Nephron (organoid): ENCODE data around the gene UBE2V1.

Experiments used
- H3K27ac Mint-ChIP-seq, 3 experiments: 2 replicates each; pipeline ENCODE4 v1.8.0; 2020; ENCODE audit warnings: mixed read lengths in 3 of 3, mild to moderate bottlenecking in 2 of 3, moderate library complexity in 1 of 3
- H3K27me3 Mint-ChIP-seq: 2 replicates; pipeline ENCODE4 v1.8.0; 2021; ENCODE audit warnings: low read depth, mild to moderate bottlenecking, moderate library complexity, mixed read lengths
- H3K36me3 Mint-ChIP-seq: 2 replicates; pipeline ENCODE4 v1.8.0; 2020; ENCODE audit warnings: low read depth, mixed read lengths
- H3K4me1 Mint-ChIP-seq: 2 replicates; pipeline ENCODE4 v1.8.0; 2020; ENCODE audit warnings: mixed read lengths
- H3K4me3 Mint-ChIP-seq, 3 experiments: 2 replicates each; pipeline ENCODE4 v1.8.0; 2020; ENCODE audit warnings: mild to moderate bottlenecking in 3 of 3, mixed read lengths in 3 of 3, moderate library complexity in 2 of 3
- H3K9me3 Mint-ChIP-seq: 2 replicates; pipeline ENCODE4 v1.8.0; 2020; ENCODE audit warnings: mixed read lengths
- CTCF ChIP-seq, 3 experiments: fragments of 200-600 bp; sonication (generic); IDR thresholded peaks; one replicate each; pipeline ENCODE4 v1.5.0; 2021; ENCODE audit warnings: antibody characterized with exemption in 3 of 3; ENCODE audit not compliant: unreplicated experiment in 3 of 3

The UBE2V1 gene

GRCh38 chr20:50144362-50144761, 31.4 kb upstream of the UBE2V1 start:
- H3K9me3 Mint-ChIP-seq: no peaks in the 10 kb centered on the region
- H3K27ac Mint-ChIP-seq: no peak overlapping the region
- H3K4me3 Mint-ChIP-seq: no peak overlapping the region
- TF ChIP-seq CTCF (IDR thresholded peaks at IDR 0.05; ENCODE audit: unreplicated experiment in 3 of 3): no peak
- peaks cover 35% of the 10 kb centered on the region for H3K36me3 Mint-ChIP-seq
- H3K4me1 Mint-ChIP-seq: peaks cover 31% of the 10 kb centered on the region
- H3K27me3 Mint-ChIP-seq: no peaks in the 10 kb centered on the region

GRCh38 chr20:50142812-50143211, 29.9 kb upstream of the UBE2V1 start:
- Mint-ChIP-seq H3K27me3 (no peaks in the 10 kb centered on the region), H3K9me3 (no peaks in the 10 kb centered on the region), H3K36me3 (peaks cover 32% of the 10 kb centered on the region), H3K27ac (peak overlapping the region in 1 of 3 experiments; percentile 46), H3K4me1 (peaks cover 22% of the 10 kb centered on the region), H3K4me3 (no peak overlapping the region)
- TF ChIP-seq CTCF (IDR thresholded peaks at IDR 0.05; ENCODE audit: unreplicated experiment in 3 of 3): no peak

DNA sequence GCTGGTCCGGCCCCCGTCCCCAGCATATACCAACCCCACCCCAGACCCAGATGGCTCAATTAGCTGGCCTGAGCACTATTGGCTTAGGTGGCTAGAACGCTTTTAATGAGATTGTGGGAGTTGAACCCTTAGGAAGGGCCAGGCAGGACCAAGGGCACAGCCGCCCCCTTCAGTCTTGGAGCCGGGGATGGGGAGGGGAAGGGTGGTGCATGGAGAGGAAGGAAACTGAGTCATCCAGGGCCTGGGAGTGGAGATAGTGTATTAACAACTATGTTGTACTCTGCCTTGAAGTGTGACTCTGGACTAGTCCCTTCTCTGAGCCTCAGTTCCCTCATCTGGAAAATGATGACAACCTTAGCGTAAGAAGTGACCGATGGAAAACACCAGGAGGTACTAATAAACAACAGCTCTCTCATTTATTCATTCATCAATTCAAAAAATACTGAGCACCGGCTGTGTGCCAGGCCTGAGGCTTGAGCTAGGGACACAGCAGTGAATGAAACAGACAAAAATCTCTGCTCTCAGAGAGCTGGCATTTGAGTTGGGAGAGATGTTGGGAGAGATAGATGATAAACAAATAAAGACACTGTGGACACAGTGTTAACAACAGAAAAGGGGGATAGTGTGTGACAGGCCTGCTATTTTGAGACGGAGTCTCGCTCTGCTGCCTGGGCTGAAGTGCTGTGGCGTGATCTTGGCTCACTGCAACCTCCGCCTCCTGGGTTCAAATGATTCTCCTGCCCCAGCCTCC, 29.0 kb upstream of the UBE2V1 start:
- H3K4me1 Mint-ChIP-seq: peaks cover 14% of the 10 kb centered on the region
- no peak overlapping the region for H3K4me3 Mint-ChIP-seq
- peaks cover 32% of the 10 kb centered on the region for H3K36me3 Mint-ChIP-seq
- TF ChIP-seq CTCF (IDR thresholded peaks at IDR 0.05; ENCODE audit: unreplicated experiment in 3 of 3): no peak
- no peaks in the 10 kb centered on the region for H3K9me3 Mint-ChIP-seq
- H3K27ac Mint-ChIP-seq: no peak overlapping the region
- peaks cover 4% of the 10 kb centered on the region for H3K27me3 Mint-ChIP-seq

GRCh38 chr20:50141018-50141675, 28.2 kb upstream of the UBE2V1 start:
- Mint-ChIP-seq H3K36me3 (peaks cover 32% of the 10 kb centered on the region), H3K4me3 (no peak overlapping the region), H3K9me3 (no peaks in the 10 kb centered on the region), H3K27me3 (peaks cover 4% of the 10 kb centered on the region), H3K27ac (no peak overlapping the region), H3K4me1 (peaks cover 9% of the 10 kb centered on the region)
- no peak for TF ChIP-seq CTCF (IDR thresholded peaks at IDR 0.05; ENCODE audit: unreplicated experiment in 3 of 3)

DNA sequence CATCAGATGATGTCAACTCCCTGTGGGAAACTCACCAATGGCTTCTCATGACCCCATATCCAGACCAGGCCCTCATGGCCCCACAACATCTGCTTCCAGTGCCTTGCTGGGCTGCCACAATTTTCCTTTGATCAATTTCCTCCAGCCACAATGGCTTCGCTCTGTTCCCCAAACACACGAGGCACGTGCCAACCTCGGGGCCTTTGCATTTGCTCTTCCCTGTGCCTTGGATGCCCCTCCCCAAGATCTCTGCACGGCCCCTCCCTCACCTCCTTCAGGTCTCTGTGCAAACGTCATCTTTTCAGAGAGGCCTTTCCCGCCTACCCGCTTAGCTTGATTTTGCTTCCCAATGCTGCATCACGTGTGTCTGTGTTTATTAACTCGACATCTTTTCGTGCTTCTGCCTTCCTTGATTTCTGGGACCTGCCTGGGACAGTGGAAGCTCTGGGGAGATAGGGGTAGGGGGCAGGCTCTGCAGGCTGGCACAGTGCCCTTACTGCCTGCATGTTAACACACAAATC, 27.4 kb upstream of the UBE2V1 start:
- peaks cover 39% of the 10 kb centered on the region for H3K36me3 Mint-ChIP-seq
- H3K4me1 Mint-ChIP-seq: peaks cover 5% of the 10 kb centered on the region
- no peaks in the 10 kb centered on the region for H3K9me3 Mint-ChIP-seq
- no peak overlapping the region for H3K4me3 Mint-ChIP-seq
- no peak for TF ChIP-seq CTCF (IDR thresholded peaks at IDR 0.05; ENCODE audit: unreplicated experiment in 3 of 3)
- H3K27ac Mint-ChIP-seq: no peak overlapping the region
- H3K27me3 Mint-ChIP-seq: peaks cover 4% of the 10 kb centered on the region
